Trophoblast cell (in vitro differentiated cells and primary cell): Measurements from ENCODE around the gene RPRD1A.

ENCODE experiments used
- DNase-seq, 2 donors: peaks; one replicate each; pipeline ENCODE4 v3.0.0-alpha.2; 2016
- H2AFZ ChIP-seq: 2 replicates; pipeline ENCODE4 v1.6.1; 2013; ENCODE audit warnings: low read length, moderate library complexity, mild to moderate bottlenecking; ENCODE audit not compliant: insufficient read depth, poor library complexity
- H2AK5ac ChIP-seq: 2 replicates; pipeline ENCODE4 v1.6.1; 2013; ENCODE audit warnings: mild to moderate bottlenecking, low read length
- H2BK120ac ChIP-seq: 2 replicates; pipeline ENCODE4 v1.6.1; 2013; ENCODE audit warnings: low read length, mild to moderate bottlenecking, moderate library complexity; ENCODE audit not compliant: insufficient read depth, poor library complexity
- H2BK12ac ChIP-seq: 2 replicates; pipeline ENCODE4 v1.6.1; 2013; ENCODE audit warnings: mild to moderate bottlenecking, low read length, moderate library complexity
- H2BK5ac ChIP-seq: 2 replicates; pipeline ENCODE4 v1.6.1; 2013; ENCODE audit warnings: low read length, low read depth, moderate library complexity, mild to moderate bottlenecking; ENCODE audit not compliant: poor library complexity
- H3K14ac ChIP-seq: 2 replicates; pipeline ENCODE4 v1.6.1; 2013; ENCODE audit warnings: mild to moderate bottlenecking, low read length
- H3K18ac ChIP-seq: 2 replicates; pipeline ENCODE4 v1.6.1; 2013; ENCODE audit warnings: mild to moderate bottlenecking, low read length
- H3K23ac ChIP-seq: 2 replicates; pipeline ENCODE4 v1.6.1; 2013; ENCODE audit warnings: low read length
- H3K27ac ChIP-seq: 2 replicates; pipeline ENCODE4 v1.5.1; 2013; ENCODE audit warnings: low read depth, mild to moderate bottlenecking, inconsistent platforms, low read length, moderate library complexity
- H3K27me3 ChIP-seq: 2 replicates; pipeline ENCODE4 v1.6.1; 2013; ENCODE audit warnings: inconsistent platforms, mild to moderate bottlenecking, low read length, moderate library complexity; ENCODE audit not compliant: insufficient read depth
- H3K36me3 ChIP-seq, 2 experiments: 1 replicate in 1 of 2; 2 replicates in 1 of 2; pipeline ENCODE4 v1.6.1; 2013; ENCODE audit warnings: low read length in 2 of 2, mild to moderate bottlenecking in 2 of 2, moderate library complexity in 1 of 2; ENCODE audit not compliant: insufficient read depth in 2 of 2, control insufficient read depth in 1 of 2
- H3K4ac ChIP-seq: 2 replicates; pipeline ENCODE4 v1.6.1; 2013; ENCODE audit warnings: low read depth, mild to moderate bottlenecking, low read length, moderate library complexity
- H3K4me1 ChIP-seq, 2 experiments: 1 replicate in 1 of 2; 2 replicates in 1 of 2; pipeline ENCODE4 v1.6.1; 2013; ENCODE audit warnings: low read length in 2 of 2, mild to moderate bottlenecking in 2 of 2, moderate library complexity in 1 of 2; ENCODE audit not compliant: insufficient read depth in 2 of 2, control insufficient read depth in 1 of 2
- H3K4me2 ChIP-seq: 2 replicates; pipeline ENCODE4 v1.6.1; 2013; ENCODE audit warnings: inconsistent platforms, mild to moderate bottlenecking, low read length, moderate library complexity
- H3K4me3 ChIP-seq: 2 replicates; pipeline ENCODE4 v1.5.1; 2013; ENCODE audit warnings: mild to moderate bottlenecking, low read depth, low read length, inconsistent platforms
- H3K79me1 ChIP-seq: one replicate; pipeline ENCODE4 v1.6.1; 2013; ENCODE audit warnings: low read length
- H3K79me2 ChIP-seq: 2 replicates; pipeline ENCODE4 v1.6.1; 2013; ENCODE audit warnings: low read length, mild to moderate bottlenecking; ENCODE audit not compliant: control insufficient read depth, insufficient read depth, poor library complexity
- H3K9ac ChIP-seq: 2 replicates; pipeline ENCODE4 v1.6.1; 2013; ENCODE audit warnings: mild to moderate bottlenecking, low read length
- H3K9me3 ChIP-seq: 2 replicates; pipeline ENCODE4 v1.6.1; 2013; ENCODE audit warnings: low read depth, mild to moderate bottlenecking, control low read depth, inconsistent platforms, low read length; ENCODE audit not compliant: insufficient read depth
- H4K12ac ChIP-seq: 2 replicates; pipeline ENCODE4 v1.6.1; 2013; ENCODE audit warnings: low read depth, mild to moderate bottlenecking, low read length, moderate library complexity
- H4K8ac ChIP-seq: 2 replicates; pipeline ENCODE4 v1.6.1; 2013; ENCODE audit warnings: low read depth, mild to moderate bottlenecking, low read length, moderate library complexity
- H4K91ac ChIP-seq: one replicate; pipeline ENCODE4 v1.6.1; 2013; ENCODE audit warnings: low read depth, mild to moderate bottlenecking, low read length, moderate library complexity
- WGBS: extraction: QIAGEN DNeasy Blood & Tissue Kit; methylation state at CpG from one replicate; pipeline ENCODE4 v1.1.7; 2013; ENCODE audit warnings: missing lambda C conversion rate; ENCODE audit not compliant: insufficient read length, insufficient coverage; ENCODE audit errors: extremely low coverage; 5-methylcytosine and 5-hydroxymethylcytosine counted together

The RPRD1A gene

DNA sequence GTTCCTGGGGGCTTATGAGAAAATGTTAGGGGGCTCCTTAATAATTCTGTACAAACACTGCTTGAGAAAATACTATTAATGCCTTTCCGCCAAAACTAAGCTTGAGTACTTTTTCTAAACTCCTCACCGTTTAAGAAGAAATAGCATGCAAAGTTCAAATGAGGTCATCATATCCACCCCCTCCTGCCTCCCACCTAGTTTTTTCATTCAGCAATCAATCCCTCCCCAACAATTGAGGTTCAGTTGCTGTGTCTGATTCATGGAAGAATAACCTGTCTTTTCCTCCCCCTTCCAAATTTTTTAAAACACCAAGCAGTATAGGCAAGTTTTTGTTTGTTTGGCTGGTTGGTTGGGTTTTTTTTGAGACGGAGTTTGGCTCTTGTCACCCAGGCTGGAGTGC is 119.3 kb downstream of the RPRD1A start:
- H3K4me2 ChIP-seq = no peak overlapping the region
- H3K79me1 ChIP-seq = no peaks in the 10 kb centered on the region
- WGBS = no CpG with 5 or more reads among the region's 3 CpGs
- H3K36me3 ChIP-seq = no peaks in the 10 kb centered on the region
- no peaks in the 10 kb centered on the region for H3K27me3 ChIP-seq
- no peak overlapping the region for H2AFZ ChIP-seq
- no peak overlapping the region for H4K8ac ChIP-seq
- H3K18ac ChIP-seq = no peak overlapping the region
- H2AK5ac ChIP-seq = no peak overlapping the region
- H2BK5ac ChIP-seq = no peak overlapping the region
- H2BK120ac ChIP-seq = no peak overlapping the region
- H3K27ac ChIP-seq = no peak overlapping the region
- H3K9me3 ChIP-seq = peaks cover 2% of the 10 kb centered on the region
- no peak overlapping the region for H3K9ac ChIP-seq
- no peak overlapping the region for H3K14ac ChIP-seq
- no peak overlapping the region for H3K4me3 ChIP-seq
- no peak overlapping the region for H2BK12ac ChIP-seq
- H3K4ac ChIP-seq = no peak overlapping the region
- no peak overlapping the region for H4K91ac ChIP-seq
- H4K12ac ChIP-seq = no peak overlapping the region
- H3K23ac ChIP-seq = no peak overlapping the region
- no peaks in the 10 kb centered on the region for H3K4me1 ChIP-seq
- peaks cover 3% of the 10 kb centered on the region for H3K79me2 ChIP-seq
- no peak for DNase-seq

DNA sequence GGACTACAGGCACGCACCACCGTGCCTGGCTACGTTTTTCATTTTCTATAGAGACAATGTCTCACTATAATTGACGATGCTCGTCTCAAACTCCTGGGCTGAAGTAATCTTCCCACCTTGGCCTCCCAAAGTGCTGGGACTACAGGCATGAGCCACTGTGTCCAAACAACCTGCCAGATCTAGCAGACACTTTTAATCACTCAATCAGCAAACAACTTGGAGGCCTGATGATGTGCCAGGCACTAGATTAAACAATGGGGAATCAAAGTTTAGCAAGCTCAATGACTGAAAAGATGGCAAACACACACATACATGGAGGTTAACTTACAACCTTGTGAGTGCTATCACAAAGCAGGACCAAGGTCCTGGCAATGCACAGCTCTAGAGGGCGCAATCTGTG is 124.7 kb downstream of the RPRD1A start:
- H2BK120ac ChIP-seq = no peak overlapping the region
- no peak overlapping the region for H3K27ac ChIP-seq
- no peak overlapping the region for H2BK12ac ChIP-seq
- no peak overlapping the region for H4K91ac ChIP-seq
- no peak overlapping the region for H3K4me2 ChIP-seq
- no peak overlapping the region for H3K4me3 ChIP-seq
- H2AFZ ChIP-seq = no peak overlapping the region
- no peak overlapping the region for H4K8ac ChIP-seq
- no peak for DNase-seq
- no peaks in the 10 kb centered on the region for H3K79me1 ChIP-seq
- H3K9ac ChIP-seq = no peak overlapping the region
- H3K79me2 ChIP-seq = no peaks in the 10 kb centered on the region
- H2BK5ac ChIP-seq = no peak overlapping the region
- no peaks in the 10 kb centered on the region for H3K36me3 ChIP-seq
- no peak overlapping the region for H4K12ac ChIP-seq
- no peaks in the 10 kb centered on the region for H3K27me3 ChIP-seq
- H3K18ac ChIP-seq = no peak overlapping the region
- no peak overlapping the region for H2AK5ac ChIP-seq
- H3K4me1 ChIP-seq = peaks cover 0 to 4% of the 10 kb centered on the region in 2 experiments
- no peak overlapping the region for H3K4ac ChIP-seq
- peaks cover 3% of the 10 kb centered on the region for H3K9me3 ChIP-seq
- no peak overlapping the region for H3K14ac ChIP-seq
- no peak overlapping the region for H3K23ac ChIP-seq
- WGBS = no CpG with 5 or more reads among the region's 6 CpGs

DNA sequence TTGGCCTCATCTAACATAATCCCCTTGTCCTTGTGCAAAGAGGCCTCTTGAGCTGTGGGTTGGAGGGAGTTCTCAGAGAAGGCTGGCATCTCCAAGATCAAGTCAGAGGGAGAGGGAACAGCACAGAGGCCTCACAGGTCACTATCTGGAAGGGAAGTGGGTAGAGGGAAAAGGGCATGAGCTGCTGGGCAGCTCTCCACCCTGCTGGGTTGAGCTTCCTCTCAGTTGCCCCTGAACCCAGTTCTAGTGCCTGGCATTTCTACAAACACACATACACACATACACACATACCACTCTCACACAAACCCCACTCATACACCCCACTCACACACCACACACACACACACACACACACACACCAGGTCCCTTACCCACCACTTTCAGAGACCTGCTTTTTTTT is 125.2 kb downstream of the RPRD1A start:
- peaks cover 0 to 4% of the 10 kb centered on the region in 2 experiments for H3K4me1 ChIP-seq
- DNase-seq = no peak
- H4K91ac ChIP-seq = no peak overlapping the region
- peak overlapping the region; percentile 60 for H3K9ac ChIP-seq
- H4K12ac ChIP-seq = no peak overlapping the region
- H3K14ac ChIP-seq = no peak overlapping the region
- no peak overlapping the region for H3K4me3 ChIP-seq
- H3K9me3 ChIP-seq = peaks cover 3% of the 10 kb centered on the region
- no peaks in the 10 kb centered on the region for H3K36me3 ChIP-seq
- H4K8ac ChIP-seq = no peak overlapping the region
- no peak overlapping the region for H2BK12ac ChIP-seq
- no peak overlapping the region for H3K4ac ChIP-seq
- no peak overlapping the region for H2BK120ac ChIP-seq
- no peak overlapping the region for H2AK5ac ChIP-seq
- H3K18ac ChIP-seq = no peak overlapping the region
- peak overlapping the region; percentile 43 for H3K23ac ChIP-seq
- H3K79me2 ChIP-seq = no peaks in the 10 kb centered on the region
- no peak overlapping the region for H2BK5ac ChIP-seq
- no peak overlapping the region for H3K27ac ChIP-seq
- H3K27me3 ChIP-seq = no peaks in the 10 kb centered on the region
- H2AFZ ChIP-seq = no peak overlapping the region
- peaks cover under 1% of the 10 kb centered on the region for H3K79me1 ChIP-seq
- H3K4me2 ChIP-seq = no peak overlapping the region

- peaks cover 2% of the 10 kb centered on the region for H3K79me1 ChIP-seq
- no peak overlapping the region for H3K4me2 ChIP-seq
- H3K9ac ChIP-seq = no peak overlapping the region
- no peak overlapping the region for H3K14ac ChIP-seq
- no peak overlapping the region for H3K4me3 ChIP-seq
- H3K27me3 ChIP-seq = no peaks in the 10 kb centered on the region
- H2AFZ ChIP-seq = no peak overlapping the region
- no peak overlapping the region for H4K8ac ChIP-seq
- no peaks in the 10 kb centered on the region for H3K79me2 ChIP-seq
- no CpG with 5 or more reads among the region's 6 CpGs for WGBS
- H2AK5ac ChIP-seq = no peak overlapping the region
- no peaks in the 10 kb centered on the region for H3K36me3 ChIP-seq
- peaks cover 3% of the 10 kb centered on the region for H3K9me3 ChIP-seq
- H3K23ac ChIP-seq = no peak overlapping the region
- no peak for DNase-seq
- no peak overlapping the region for H3K27ac ChIP-seq
- H3K4me1 ChIP-seq = peaks cover 0 to 4% of the 10 kb centered on the region in 2 experiments
- H2BK12ac ChIP-seq = no peak overlapping the region
- no peak overlapping the region for H3K4ac ChIP-seq
- H2BK120ac ChIP-seq = no peak overlapping the region
- no peak overlapping the region for H4K91ac ChIP-seq
- no peak overlapping the region for H4K12ac ChIP-seq
- no peak overlapping the region for H2BK5ac ChIP-seq
- H3K18ac ChIP-seq = no peak overlapping the region
Observed at GRCh38 chr18:35941299-35941698, 126.1 kb downstream of the RPRD1A start.
